SK-N-SH treated with all-trans-retinoic acid at 6 μM for 48 hours (cell line): ENCODE data around the gene MXD4.
A peak's percentile ranks its signal among the peaks of the same experiment; 100 is the strongest.

Experiments used
- ATAC-seq: fragments of 200-7000 bp; cut with Tn5 transposase; 3 replicates; pipeline ENCODE4 v1.9.1; 2020; ENCODE audit warnings: mild to moderate bottlenecking, moderate library complexity
- ARNTL ChIP-seq: fragments of 450-650 bp; formaldehyde crosslinking; IDR thresholded peaks from 2 replicates; pipeline ENCODE4 v1.5.0; 2020; ENCODE audit warnings: low read depth, mild to moderate bottlenecking, moderate library complexity, borderline replicate concordance
- BACH2 ChIP-seq: fragments of 250-450 bp; sonication (Bioruptor Pico); IDR thresholded peaks from 2 replicates; pipeline ENCODE4 v1.9.0; 2021; ENCODE audit warnings: mild to moderate bottlenecking, borderline replicate concordance
- CSDC2 ChIP-seq: fragments of 250-450 bp; sonication (Bioruptor Pico); IDR thresholded peaks from 2 replicates; pipeline ENCODE4 v1.5.0; 2020; ENCODE audit warnings: mild to moderate bottlenecking, moderate library complexity
- ESRRG ChIP-seq: fragments of 250-450 bp; sonication (Bioruptor Pico); IDR thresholded peaks from 2 replicates; pipeline ENCODE4 v1.6.1; 2021; ENCODE audit warnings: mild to moderate bottlenecking
- OSR1 ChIP-seq: fragments of 250-450 bp; sonication (Bioruptor Pico); IDR thresholded peaks from 2 replicates; pipeline ENCODE4 v1.8.0; 2022; ENCODE audit warnings: moderate library complexity, mild to moderate bottlenecking, inconsistent platforms
- RARB ChIP-seq: fragments of 250-450 bp; sonication (Bioruptor Pico); IDR thresholded peaks from 2 replicates; pipeline ENCODE4 v1.8.0; 2021; ENCODE audit warnings: mild to moderate bottlenecking, moderate library complexity
- TCF4 ChIP-seq: fragments of 250-450 bp; sonication (Bioruptor Pico); IDR thresholded peaks from 2 replicates; pipeline ENCODE4 v1.8.0; 2021; ENCODE audit warnings: mild to moderate bottlenecking, moderate library complexity, borderline replicate concordance
- ZC3H10 ChIP-seq: fragments of 250-450 bp; sonication (Bioruptor Pico); IDR thresholded peaks from 2 replicates; pipeline ENCODE4 v1.5.1; 2021; ENCODE audit warnings: mild to moderate bottlenecking, moderate library complexity
- ZFP3 ChIP-seq: fragments of 250-450 bp; sonication (Bioruptor Pico); IDR thresholded peaks from 2 replicates; pipeline ENCODE4 v1.5.0; 2020; ENCODE audit warnings: mild to moderate bottlenecking, moderate library complexity
- ZFP30 ChIP-seq: fragments of 450-650 bp; formaldehyde crosslinking; IDR thresholded peaks from 2 replicates; pipeline ENCODE4 v1.5.0; 2022; ENCODE audit warnings: mild to moderate bottlenecking, moderate library complexity
- ZNF70 ChIP-seq: fragments of 450-650 bp; formaldehyde crosslinking; IDR thresholded peaks from 2 replicates; pipeline ENCODE4 v1.5.0; 2020; ENCODE audit warnings: mild to moderate bottlenecking, moderate library complexity
- ZNF8 ChIP-seq: fragments of 450-650 bp; formaldehyde crosslinking; IDR thresholded peaks from 2 replicates; pipeline ENCODE4 v1.5.0; 2020; ENCODE audit warnings: mild to moderate bottlenecking, moderate library complexity
- TF ChIP-seq, protein P1 (sequence below): fragments of 250-450 bp; sonication (Bioruptor Pico); IDR thresholded peaks from 2 replicates; pipeline ENCODE4 v1.5.1; 2020; ENCODE audit warnings: low read depth, mild to moderate bottlenecking, moderate library complexity
- TF ChIP-seq, protein P2 (sequence below): fragments of 250-450 bp; sonication (Bioruptor Pico); IDR thresholded peaks from 2 replicates; pipeline ENCODE4 v1.5.0; 2020; ENCODE audit warnings: mild to moderate bottlenecking, moderate library complexity
- TF ChIP-seq, protein P3 (sequence below): fragments of 250-450 bp; sonication (Bioruptor Pico); IDR thresholded peaks from 2 replicates; pipeline ENCODE4 v1.8.0; 2021; ENCODE audit warnings: low read depth, mild to moderate bottlenecking, moderate library complexity, borderline replicate concordance
- TF ChIP-seq, protein P4 (sequence below): fragments of 250-450 bp; sonication (Bioruptor Pico); IDR thresholded peaks from 2 replicates; pipeline ENCODE4 v1.5.1; 2021; ENCODE audit warnings: mild to moderate bottlenecking, moderate library complexity

Gene MXD4

DNA sequence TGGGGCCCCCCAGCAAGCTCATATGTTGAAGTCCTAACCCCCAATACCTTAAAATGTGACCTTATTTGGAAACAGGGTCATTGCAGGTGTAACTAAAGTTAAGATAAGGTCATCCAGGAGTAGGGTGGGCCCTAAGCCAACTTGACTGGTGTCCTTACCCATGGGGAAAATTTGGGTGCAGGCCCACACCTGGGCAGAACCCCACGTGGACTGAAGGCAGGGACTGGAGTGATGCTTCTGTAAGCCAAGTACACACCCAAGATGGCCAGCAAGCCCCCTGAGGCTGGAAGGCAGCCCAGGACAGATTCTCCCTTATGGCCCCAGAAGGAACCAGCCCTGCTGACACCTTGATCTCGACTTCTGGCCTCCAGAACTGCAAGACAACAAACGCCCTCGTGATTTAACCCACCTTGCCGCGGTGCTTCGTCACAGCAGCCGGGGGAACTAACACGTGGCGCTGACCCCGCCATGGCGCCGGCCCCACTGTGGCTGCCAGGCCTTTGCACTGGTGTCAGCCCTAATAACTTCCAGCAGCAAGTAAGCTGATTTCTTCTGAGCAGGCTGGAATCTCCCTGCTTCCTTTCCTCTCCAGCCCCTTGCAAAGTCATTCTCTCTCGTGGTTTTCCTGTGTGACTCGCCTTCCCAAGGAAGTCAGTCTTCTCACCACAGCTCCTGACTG is 23.2 kb upstream of the MXD4 start (continued):
- TF ChIP-seq, protein P1, sequence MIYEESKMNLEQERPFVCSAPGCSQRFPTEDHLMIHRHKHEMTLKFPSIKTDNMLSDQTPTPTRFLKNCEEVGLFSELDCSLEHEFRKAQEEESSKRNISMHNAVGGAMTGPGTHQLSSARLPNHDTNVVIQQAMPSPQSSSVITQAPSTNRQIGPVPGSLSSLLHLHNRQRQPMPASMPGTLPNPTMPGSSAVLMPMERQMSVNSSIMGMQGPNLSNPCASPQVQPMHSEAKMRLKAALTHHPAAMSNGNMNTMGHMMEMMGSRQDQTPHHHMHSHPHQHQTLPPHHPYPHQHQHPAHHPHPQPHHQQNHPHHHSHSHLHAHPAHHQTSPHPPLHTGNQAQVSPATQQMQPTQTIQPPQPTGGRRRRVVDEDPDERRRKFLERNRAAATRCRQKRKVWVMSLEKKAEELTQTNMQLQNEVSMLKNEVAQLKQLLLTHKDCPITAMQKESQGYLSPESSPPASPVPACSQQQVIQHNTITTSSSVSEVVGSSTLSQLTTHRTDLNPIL (CRISPR knock-in tag) = no peak

DNA sequence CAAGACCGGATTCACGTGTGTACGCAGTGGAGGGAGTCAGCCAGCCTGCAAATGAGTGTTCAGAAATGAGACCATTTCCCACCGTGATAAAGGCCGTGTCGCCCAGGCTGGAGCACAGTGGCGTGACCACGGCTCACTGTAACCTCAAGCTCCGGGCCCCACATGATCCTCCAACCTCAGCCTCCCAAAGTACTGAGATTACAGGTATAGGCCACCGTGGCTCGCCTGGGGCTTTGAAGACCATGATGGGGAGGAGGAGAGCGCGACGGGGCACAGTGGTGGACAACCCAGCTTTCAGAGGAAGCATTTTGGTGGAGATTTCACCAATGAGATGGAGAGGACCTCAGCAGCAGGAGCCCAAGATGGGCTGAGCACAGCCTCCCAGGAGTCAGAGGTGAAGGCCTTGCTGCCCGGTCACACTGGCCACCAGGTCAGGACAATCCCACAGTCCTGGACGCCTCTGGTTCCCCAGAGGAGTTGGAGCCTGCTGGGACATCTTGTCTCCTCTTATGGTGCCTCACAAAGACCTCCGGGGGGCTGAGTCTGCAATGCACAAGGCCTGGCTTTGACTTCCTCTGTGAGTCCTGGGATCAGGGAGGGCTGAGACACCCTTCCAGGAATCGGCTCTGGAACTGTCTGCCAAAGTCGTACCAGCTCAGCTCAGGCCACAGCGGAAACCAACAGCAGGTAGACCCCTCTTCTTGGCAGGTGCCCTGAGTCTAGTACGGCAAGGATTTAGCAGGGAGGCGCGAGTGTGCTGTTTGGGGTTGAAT is 22.4 kb upstream of the MXD4 start:
- no peak for ATAC-seq
- no peak for TF ChIP-seq ESRRG (CRISPR knock-in tag)
- TF ChIP-seq, protein P1 (CRISPR knock-in tag) = no peak
- TF ChIP-seq ZFP30 = no peak
- TF ChIP-seq, protein P2, sequence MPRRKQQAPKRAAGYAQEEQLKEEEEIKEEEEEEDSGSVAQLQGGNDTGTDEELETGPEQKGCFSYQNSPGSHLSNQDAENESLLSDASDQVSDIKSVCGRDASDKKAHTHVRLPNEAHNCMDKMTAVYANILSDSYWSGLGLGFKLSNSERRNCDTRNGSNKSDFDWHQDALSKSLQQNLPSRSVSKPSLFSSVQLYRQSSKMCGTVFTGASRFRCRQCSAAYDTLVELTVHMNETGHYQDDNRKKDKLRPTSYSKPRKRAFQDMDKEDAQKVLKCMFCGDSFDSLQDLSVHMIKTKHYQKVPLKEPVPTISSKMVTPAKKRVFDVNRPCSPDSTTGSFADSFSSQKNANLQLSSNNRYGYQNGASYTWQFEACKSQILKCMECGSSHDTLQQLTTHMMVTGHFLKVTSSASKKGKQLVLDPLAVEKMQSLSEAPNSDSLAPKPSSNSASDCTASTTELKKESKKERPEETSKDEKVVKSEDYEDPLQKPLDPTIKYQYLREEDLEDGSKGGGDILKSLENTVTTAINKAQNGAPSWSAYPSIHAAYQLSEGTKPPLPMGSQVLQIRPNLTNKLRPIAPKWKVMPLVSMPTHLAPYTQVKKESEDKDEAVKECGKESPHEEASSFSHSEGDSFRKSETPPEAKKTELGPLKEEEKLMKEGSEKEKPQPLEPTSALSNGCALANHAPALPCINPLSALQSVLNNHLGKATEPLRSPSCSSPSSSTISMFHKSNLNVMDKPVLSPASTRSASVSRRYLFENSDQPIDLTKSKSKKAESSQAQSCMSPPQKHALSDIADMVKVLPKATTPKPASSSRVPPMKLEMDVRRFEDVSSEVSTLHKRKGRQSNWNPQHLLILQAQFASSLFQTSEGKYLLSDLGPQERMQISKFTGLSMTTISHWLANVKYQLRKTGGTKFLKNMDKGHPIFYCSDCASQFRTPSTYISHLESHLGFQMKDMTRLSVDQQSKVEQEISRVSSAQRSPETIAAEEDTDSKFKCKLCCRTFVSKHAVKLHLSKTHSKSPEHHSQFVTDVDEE (CRISPR knock-in tag) = no peak
- TF ChIP-seq RARB (CRISPR knock-in tag) = no peak
- TF ChIP-seq ZNF8 (CRISPR knock-in tag) = no peak
- TF ChIP-seq, protein P3, sequence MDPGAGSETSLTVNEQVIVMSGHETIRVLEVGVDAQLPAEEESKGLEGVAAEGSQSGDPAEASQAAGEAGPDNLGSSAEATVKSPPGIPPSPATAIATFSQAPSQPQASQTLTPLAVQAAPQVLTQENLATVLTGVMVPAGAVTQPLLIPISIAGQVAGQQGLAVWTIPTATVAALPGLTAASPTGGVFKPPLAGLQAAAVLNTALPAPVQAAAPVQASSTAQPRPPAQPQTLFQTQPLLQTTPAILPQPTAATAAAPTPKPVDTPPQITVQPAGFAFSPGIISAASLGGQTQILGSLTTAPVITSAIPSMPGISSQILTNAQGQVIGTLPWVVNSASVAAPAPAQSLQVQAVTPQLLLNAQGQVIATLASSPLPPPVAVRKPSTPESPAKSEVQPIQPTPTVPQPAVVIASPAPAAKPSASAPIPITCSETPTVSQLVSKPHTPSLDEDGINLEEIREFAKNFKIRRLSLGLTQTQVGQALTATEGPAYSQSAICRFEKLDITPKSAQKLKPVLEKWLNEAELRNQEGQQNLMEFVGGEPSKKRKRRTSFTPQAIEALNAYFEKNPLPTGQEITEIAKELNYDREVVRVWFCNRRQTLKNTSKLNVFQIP (CRISPR knock-in tag) = no peak
- TF ChIP-seq ZFP3 (CRISPR knock-in tag) = no peak
- TF ChIP-seq CSDC2 (CRISPR knock-in tag) = no peak
- TF ChIP-seq, all 23 proteins: peak for 0

DNA sequence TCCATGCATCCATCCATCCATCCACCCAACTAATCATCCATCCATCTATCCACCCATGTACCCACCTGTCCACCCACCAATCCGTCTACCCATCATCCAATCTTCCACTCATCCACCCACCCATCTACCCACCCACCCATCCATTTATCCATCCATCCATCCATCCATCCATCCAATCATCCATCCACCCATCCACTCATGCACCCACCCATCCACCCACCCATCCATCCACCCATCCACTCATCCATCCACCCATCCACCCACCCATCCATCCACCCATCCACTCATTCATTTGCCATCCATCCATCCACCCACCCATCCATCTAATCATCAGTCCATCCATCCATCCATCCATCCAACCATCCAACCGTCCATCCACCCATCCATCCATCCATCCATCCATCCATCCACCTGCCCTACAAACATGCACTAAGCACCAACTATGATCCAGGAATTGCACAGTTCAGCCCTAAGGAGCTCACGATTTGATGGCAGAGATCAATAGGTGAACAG is 21.3 kb upstream of the MXD4 start:
- no peak for TF ChIP-seq OSR1
- TF ChIP-seq ZFP3 (CRISPR knock-in tag) = no peak
- TF ChIP-seq ZNF8 (CRISPR knock-in tag) = no peak
- TF ChIP-seq, protein P3 (CRISPR knock-in tag) = no peak
- TF ChIP-seq ZNF70 (CRISPR knock-in tag) = no peak
- TF ChIP-seq, protein P1 (CRISPR knock-in tag) = no peak
- no peak for TF ChIP-seq ZFP30
- TF ChIP-seq, all 23 proteins: peak for 0
- ATAC-seq = no peak

DNA sequence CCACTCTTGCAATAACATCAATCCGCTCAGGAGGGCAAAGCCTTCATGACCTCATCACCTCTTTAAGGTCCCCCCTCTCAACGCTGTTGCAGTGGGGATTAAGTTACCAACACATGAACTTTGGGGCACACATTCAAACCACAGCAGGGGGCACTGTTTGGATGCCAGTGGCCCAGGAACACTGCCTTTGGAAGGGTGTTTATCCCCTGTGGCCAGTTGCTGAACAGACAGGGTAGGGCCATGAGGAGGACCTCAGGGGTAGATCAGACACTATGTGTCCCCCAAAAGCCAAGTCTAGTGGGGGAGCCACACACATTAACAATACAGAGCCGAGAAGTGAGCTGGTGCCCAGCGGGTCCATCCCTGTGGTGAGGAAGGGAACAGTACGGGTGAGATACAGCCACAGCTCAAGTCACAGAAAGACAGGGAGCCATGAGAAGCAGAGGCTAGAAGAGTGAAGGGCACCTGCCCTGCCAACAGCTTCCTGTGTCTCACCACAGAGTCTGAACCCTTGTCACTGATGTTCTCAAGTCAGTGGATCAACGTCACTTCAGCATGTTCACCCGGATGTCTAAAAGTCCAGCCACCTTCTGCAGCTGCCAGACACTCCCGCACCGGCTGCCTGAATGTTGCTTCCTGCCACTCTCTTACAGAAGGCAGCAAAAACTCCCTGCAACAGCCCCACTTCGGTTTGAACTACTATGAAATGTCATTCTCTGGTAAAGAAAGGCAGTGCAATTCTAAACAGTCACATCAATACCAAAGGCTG is 19.9 kb upstream of the MXD4 start:
- ATAC-seq = peak; percentile 47; the same call in 1 of the 3 replicates
- TF ChIP-seq BACH2 (CRISPR knock-in tag) = no peak
- TF ChIP-seq, protein P2 (CRISPR knock-in tag) = no peak
- no peak for TF ChIP-seq ZC3H10
- no peak for TF ChIP-seq ZNF70 (CRISPR knock-in tag)
- no peak for TF ChIP-seq RARB (CRISPR knock-in tag)
- no peak for TF ChIP-seq ARNTL (CRISPR knock-in tag)
- TF ChIP-seq ZFP3 (CRISPR knock-in tag) = no peak
- no peak for TF ChIP-seq TCF4 (CRISPR knock-in tag)
- TF ChIP-seq, protein P4, sequence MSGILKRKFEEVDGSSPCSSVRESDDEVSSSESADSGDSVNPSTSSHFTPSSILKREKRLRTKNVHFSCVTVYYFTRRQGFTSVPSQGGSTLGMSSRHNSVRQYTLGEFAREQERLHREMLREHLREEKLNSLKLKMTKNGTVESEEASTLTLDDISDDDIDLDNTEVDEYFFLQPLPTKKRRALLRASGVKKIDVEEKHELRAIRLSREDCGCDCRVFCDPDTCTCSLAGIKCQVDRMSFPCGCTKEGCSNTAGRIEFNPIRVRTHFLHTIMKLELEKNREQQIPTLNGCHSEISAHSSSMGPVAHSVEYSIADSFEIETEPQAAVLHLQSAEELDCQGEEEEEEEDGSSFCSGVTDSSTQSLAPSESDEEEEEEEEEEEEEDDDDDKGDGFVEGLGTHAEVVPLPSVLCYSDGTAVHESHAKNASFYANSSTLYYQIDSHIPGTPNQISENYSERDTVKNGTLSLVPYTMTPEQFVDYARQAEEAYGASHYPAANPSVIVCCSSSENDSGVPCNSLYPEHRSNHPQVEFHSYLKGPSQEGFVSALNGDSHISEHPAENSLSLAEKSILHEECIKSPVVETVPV = no peak
- no peak for TF ChIP-seq ZNF8 (CRISPR knock-in tag)
